ENCODE measurements around the gene PAX4.

PAX4 gene

GRCh38 chr7:127620406-127621233, 2.7 kb upstream of the PAX4 start:
- Histone ChIP-seq H3K9me3 (ENCODE audit: control insufficient read depth, low read length) (no peaks in the 10 kb centered on the region), H3K27me3 (ENCODE audit: control insufficient read depth, insufficient read depth, low read length) (peaks cover 24% of the 10 kb centered on the region), H3K4me1 (ENCODE audit: control insufficient read depth, insufficient read depth, low read length) (no peaks in the 10 kb centered on the region), H3K9ac (ENCODE audit: low read length) (no peak overlapping the region), H3K4me3 (ENCODE audit: low read length) (no peak overlapping the region), H3K36me3 (ENCODE audit: control insufficient read depth, insufficient read depth, low read length) (no peaks in the 10 kb centered on the region)

- H3K4me3 ChIP-seq (ENCODE audit: low read length), result no peak overlapping the region
- H3K36me3 ChIP-seq (ENCODE audit: control insufficient read depth, insufficient read depth, low read length), result no peaks in the 10 kb centered on the region
- H3K9ac ChIP-seq (ENCODE audit: low read length), result no peak overlapping the region
- H3K27me3 ChIP-seq (ENCODE audit: control insufficient read depth, insufficient read depth, low read length), result peaks cover 27% of the 10 kb centered on the region
- H3K4me1 ChIP-seq (ENCODE audit: control insufficient read depth, insufficient read depth, low read length), result no peaks in the 10 kb centered on the region
- H3K9me3 ChIP-seq (ENCODE audit: control insufficient read depth, low read length), result no peaks in the 10 kb centered on the region
These were observed 1.9 kb upstream of the PAX4 start for GRCh38 chr7:127619681-127620405.

- H3K36me3 ChIP-seq (ENCODE audit: control insufficient read depth, insufficient read depth, low read length), result no peaks in the 10 kb centered on the region
- peaks cover 27% of the 10 kb centered on the region for H3K27me3 ChIP-seq (ENCODE audit: control insufficient read depth, insufficient read depth, low read length)
- H3K4me1 ChIP-seq (ENCODE audit: control insufficient read depth, insufficient read depth, low read length), result no peaks in the 10 kb centered on the region
- H3K9ac ChIP-seq (ENCODE audit: low read length), result no peak overlapping the region
- H3K4me3 ChIP-seq (ENCODE audit: low read length), result no peak overlapping the region
- no peaks in the 10 kb centered on the region for H3K9me3 ChIP-seq (ENCODE audit: control insufficient read depth, low read length)
These were observed 833 bp upstream of the PAX4 start for GRCh38 chr7:127618775-127619174.

GRCh38 chr7:127616724-127617123, 1.2 kb downstream of the PAX4 start:
- Histone ChIP-seq H3K36me3 (ENCODE audit: control insufficient read depth, insufficient read depth, low read length) (no peaks in the 10 kb centered on the region), H3K9ac (ENCODE audit: low read length) (no peak overlapping the region), H3K27me3 (ENCODE audit: control insufficient read depth, insufficient read depth, low read length) (peaks cover 27% of the 10 kb centered on the region), H3K4me3 (ENCODE audit: low read length) (no peak overlapping the region), H3K9me3 (ENCODE audit: control insufficient read depth, low read length) (no peaks in the 10 kb centered on the region), H3K4me1 (ENCODE audit: control insufficient read depth, insufficient read depth, low read length) (no peaks in the 10 kb centered on the region)

GRCh38 chr7:127612263-127612662, 5.7 kb downstream of the PAX4 start:
- Histone ChIP-seq H3K4me1 (ENCODE audit: control insufficient read depth, insufficient read depth, low read length) (no peaks in the 10 kb centered on the region), H3K9me3 (ENCODE audit: control insufficient read depth, low read length) (no peaks in the 10 kb centered on the region), H3K27me3 (ENCODE audit: control insufficient read depth, insufficient read depth, low read length) (peaks cover 6% of the 10 kb centered on the region), H3K36me3 (ENCODE audit: control insufficient read depth, insufficient read depth, low read length) (no peaks in the 10 kb centered on the region), H3K9ac (ENCODE audit: low read length) (no peak overlapping the region), H3K4me3 (ENCODE audit: low read length) (no peak overlapping the region)

GRCh38 chr7:127609297-127609696, 8.6 kb downstream of the PAX4 start:
- H3K4me3 ChIP-seq (ENCODE audit: low read length), result no peak overlapping the region
- no peaks in the 10 kb centered on the region for H3K4me1 ChIP-seq (ENCODE audit: control insufficient read depth, insufficient read depth, low read length)
- no peaks in the 10 kb centered on the region for H3K27me3 ChIP-seq (ENCODE audit: control insufficient read depth, insufficient read depth, low read length)
- no peaks in the 10 kb centered on the region for H3K9me3 ChIP-seq (ENCODE audit: control insufficient read depth, low read length)
- H3K9ac ChIP-seq (ENCODE audit: low read length), result no peak overlapping the region
- H3K36me3 ChIP-seq (ENCODE audit: control insufficient read depth, insufficient read depth, low read length), result no peaks in the 10 kb centered on the region

- H3K36me3 ChIP-seq (ENCODE audit: control insufficient read depth, insufficient read depth, low read length), result no peaks in the 10 kb centered on the region
- no peaks in the 10 kb centered on the region for H3K9me3 ChIP-seq (ENCODE audit: control insufficient read depth, low read length)
- H3K4me1 ChIP-seq (ENCODE audit: control insufficient read depth, insufficient read depth, low read length), result no peaks in the 10 kb centered on the region
- H3K4me3 ChIP-seq (ENCODE audit: low read length), result no peak overlapping the region
- no peak overlapping the region for H3K9ac ChIP-seq (ENCODE audit: low read length)
- H3K27me3 ChIP-seq (ENCODE audit: control insufficient read depth, insufficient read depth, low read length), result no peaks in the 10 kb centered on the region
These were observed 9.5 kb downstream of the PAX4 start for GRCh38 chr7:127608446-127608845.

- Histone ChIP-seq H3K4me3 (ENCODE audit: low read length) (no peak overlapping the region), H3K36me3 (ENCODE audit: control insufficient read depth, insufficient read depth, low read length) (no peaks in the 10 kb centered on the region), H3K27me3 (ENCODE audit: control insufficient read depth, insufficient read depth, low read length) (no peaks in the 10 kb centered on the region), H3K9ac (ENCODE audit: low read length) (no peak overlapping the region), H3K4me1 (ENCODE audit: control insufficient read depth, insufficient read depth, low read length) (no peaks in the 10 kb centered on the region), H3K9me3 (ENCODE audit: control insufficient read depth, low read length) (no peaks in the 10 kb centered on the region)
These were observed 17.1 kb downstream of the PAX4 start for GRCh38 chr7:127600885-127601284.

- H3K4me3 ChIP-seq (ENCODE audit: low read length), result no peak overlapping the region
- H3K9ac ChIP-seq (ENCODE audit: low read length), result no peak overlapping the region
- H3K9me3 ChIP-seq (ENCODE audit: control insufficient read depth, low read length), result no peaks in the 10 kb centered on the region
- H3K36me3 ChIP-seq (ENCODE audit: control insufficient read depth, insufficient read depth, low read length), result no peaks in the 10 kb centered on the region
- H3K4me1 ChIP-seq (ENCODE audit: control insufficient read depth, insufficient read depth, low read length), result no peaks in the 10 kb centered on the region
- no peaks in the 10 kb centered on the region for H3K27me3 ChIP-seq (ENCODE audit: control insufficient read depth, insufficient read depth, low read length)
These were observed 19.6 kb downstream of the PAX4 start for GRCh38 chr7:127598318-127598717.

GRCh38 chr7:127595737-127596136, 22.2 kb downstream of the PAX4 start:
- H3K36me3 ChIP-seq (ENCODE audit: control insufficient read depth, insufficient read depth, low read length), result no peaks in the 10 kb centered on the region
- H3K4me1 ChIP-seq (ENCODE audit: control insufficient read depth, insufficient read depth, low read length), result no peaks in the 10 kb centered on the region
- no peaks in the 10 kb centered on the region for H3K27me3 ChIP-seq (ENCODE audit: control insufficient read depth, insufficient read depth, low read length)
- no peaks in the 10 kb centered on the region for H3K9me3 ChIP-seq (ENCODE audit: control insufficient read depth, low read length)
- H3K9ac ChIP-seq (ENCODE audit: low read length), result no peak overlapping the region
- no peak overlapping the region for H3K4me3 ChIP-seq (ENCODE audit: low read length)

GRCh38 chr7:127594490-127594889, 23.5 kb downstream of the PAX4 start:
- no peaks in the 10 kb centered on the region for H3K27me3 ChIP-seq (ENCODE audit: control insufficient read depth, insufficient read depth, low read length)
- no peak overlapping the region for H3K9ac ChIP-seq (ENCODE audit: low read length)
- H3K4me3 ChIP-seq (ENCODE audit: low read length), result no peak overlapping the region
- no peaks in the 10 kb centered on the region for H3K9me3 ChIP-seq (ENCODE audit: control insufficient read depth, low read length)
- H3K36me3 ChIP-seq (ENCODE audit: control insufficient read depth, insufficient read depth, low read length), result no peaks in the 10 kb centered on the region
- peaks cover 2% of the 10 kb centered on the region for H3K4me1 ChIP-seq (ENCODE audit: control insufficient read depth, insufficient read depth, low read length)

- Histone ChIP-seq H3K4me1 (ENCODE audit: control insufficient read depth, insufficient read depth, low read length) (peaks cover 12% of the 10 kb centered on the region), H3K36me3 (ENCODE audit: control insufficient read depth, insufficient read depth, low read length) (no peaks in the 10 kb centered on the region)
These were observed 25.4 kb downstream of the PAX4 start for GRCh38 chr7:127592550-127592949.

More at GRCh38 chr7:127592550-127592949, 25.4 kb downstream of the PAX4 start:
- Histone ChIP-seq H3K27me3 (ENCODE audit: control insufficient read depth, insufficient read depth, low read length) (no peaks in the 10 kb centered on the region), H3K4me3 (ENCODE audit: low read length) (no peak overlapping the region), H3K9ac (ENCODE audit: low read length) (no peak overlapping the region), H3K9me3 (ENCODE audit: control insufficient read depth, low read length) (no peaks in the 10 kb centered on the region)
